GM19452 (cell line): ENCODE results near the gene HK3.

Experiments used
- ATAC-seq: cut with Tn5 transposase; IDR thresholded peaks from one replicate; pipeline ENCODE4 v1.9.1; 2021; ENCODE audit not compliant: unreplicated experiment

HK3 gene

DNA sequence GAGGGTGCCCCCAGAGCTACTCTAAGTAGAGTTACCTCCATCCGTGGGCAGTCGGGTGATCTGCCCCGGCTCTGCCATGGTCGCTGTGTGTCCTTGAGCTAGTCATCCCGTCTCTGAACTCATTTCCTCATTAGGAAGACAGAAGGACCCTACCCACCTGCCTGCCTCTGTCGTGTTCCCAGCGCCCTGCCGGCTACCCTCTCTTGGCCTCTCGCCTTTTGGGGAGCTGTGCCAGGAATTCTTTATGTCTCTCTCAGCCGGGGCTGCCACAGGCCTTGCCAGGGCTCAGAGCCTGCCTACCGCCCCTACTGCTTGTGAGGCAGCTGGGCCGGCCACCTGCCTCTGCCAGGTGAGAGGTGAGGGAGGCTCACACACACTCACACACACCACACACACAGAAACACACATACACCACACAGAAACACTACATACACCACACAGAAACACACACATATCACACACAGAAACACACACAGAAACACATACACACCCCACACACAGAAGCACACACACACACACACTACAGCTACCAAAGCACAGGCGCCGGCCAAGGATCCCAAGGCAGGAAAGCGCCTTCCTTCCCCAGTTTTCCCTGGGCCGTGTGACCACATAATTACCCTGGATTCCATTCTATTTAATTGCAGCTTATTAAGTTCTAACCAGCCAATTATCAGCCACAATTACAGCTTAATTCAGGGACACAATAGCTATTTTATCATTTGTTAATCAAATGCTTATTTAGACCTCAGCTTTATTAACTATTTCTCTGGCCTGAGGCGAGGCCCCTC, 47.1 kb downstream of the HK3 start:
- no peak for ATAC-seq

GRCh38 chr5:176851380-176851779, 47.8 kb downstream of the HK3 start:
- no peak for ATAC-seq

DNA sequence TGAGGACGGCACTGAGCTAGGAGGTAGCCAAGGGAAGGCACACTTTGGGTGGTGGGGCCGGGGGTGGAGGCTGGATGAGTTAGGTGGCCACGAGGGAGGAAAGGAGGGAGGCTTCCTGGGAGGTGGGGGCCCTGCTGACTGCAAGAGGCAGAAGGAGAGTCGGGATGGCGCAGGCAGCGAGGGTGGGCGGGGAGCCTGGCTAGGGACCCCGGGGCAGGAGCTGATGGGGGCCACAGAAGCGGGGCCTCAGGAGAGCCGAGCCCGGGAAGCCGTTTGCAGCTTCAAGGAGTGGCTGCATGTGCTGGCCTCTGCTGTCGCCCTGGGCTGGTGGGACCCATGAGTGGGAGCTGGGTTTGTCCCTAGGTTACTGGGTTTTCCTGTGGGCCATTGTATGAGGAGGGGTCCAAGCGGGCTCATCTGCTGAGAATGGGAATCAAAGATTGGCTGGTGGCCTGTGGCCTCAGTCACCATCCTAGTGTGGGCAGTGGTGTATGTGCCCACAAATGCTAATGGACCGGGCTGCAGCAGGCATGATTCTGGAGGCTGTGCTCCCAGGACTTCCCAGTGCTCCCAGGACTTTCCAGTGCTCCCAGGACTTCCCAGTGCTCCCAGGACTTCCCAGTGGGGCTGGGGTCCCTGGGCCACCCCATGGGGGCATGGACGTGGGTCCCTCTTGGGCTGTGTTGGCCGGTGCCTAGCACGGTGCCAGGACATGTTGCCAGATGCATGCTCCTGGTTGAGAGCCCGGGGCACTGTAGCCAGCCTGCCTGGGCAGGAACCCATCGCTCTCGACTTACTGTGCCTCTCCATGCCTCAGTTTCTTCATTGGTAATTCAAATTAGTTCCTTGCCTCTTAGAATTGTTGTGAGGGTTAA, 48.5 kb downstream of the HK3 start:
- no peak for ATAC-seq

DNA sequence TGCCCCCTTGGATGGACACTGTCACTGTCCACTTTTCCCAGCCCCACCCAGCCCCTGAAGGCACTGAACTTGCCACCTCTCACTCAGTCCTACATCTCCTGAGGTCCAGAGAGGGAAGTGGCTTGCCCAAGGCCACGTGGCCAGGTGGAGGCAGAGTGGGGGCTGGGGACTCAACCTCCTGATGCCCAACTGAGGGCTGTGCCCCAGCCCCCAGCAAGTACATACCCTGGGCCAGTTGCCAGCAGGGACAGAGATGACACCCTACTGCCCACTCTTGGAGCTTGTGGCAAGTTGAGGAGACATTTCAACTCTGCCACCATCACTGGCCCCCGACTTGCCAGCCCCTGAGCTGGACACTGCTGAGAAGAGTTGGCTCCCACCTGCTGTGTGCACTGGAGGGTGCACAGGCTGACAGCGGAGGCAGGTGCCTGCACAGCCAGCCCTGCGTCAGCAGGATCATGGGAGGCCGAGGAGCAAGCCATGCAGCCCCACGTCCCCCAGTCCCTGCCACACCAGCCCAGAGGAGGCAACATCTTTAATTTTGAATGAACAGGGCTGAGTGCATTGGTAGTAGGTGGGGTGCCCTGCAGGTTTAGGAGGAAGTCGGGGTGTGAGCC, 49.4 kb downstream of the HK3 start:
- ATAC-seq: no peak

DNA sequence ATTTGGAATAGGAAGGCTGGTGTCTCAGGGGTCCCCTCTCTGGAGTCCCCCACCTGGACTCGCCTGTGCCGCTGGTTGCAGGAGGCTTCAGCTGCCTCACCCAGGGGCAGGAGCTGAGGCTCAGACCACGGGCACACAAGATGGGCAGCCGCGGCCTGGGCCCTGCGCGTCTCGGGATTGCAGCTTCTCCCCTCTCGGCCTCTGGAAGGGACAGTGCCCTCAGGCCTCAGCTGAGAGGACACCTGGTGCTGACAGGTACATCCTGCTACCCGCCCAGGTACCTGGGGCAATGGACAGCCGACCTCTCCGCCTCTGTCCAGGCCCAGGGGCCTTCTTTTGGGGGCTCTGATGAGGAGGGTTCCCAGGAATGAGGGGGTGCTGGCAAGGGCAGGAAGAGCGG, 50.5 kb downstream of the HK3 start:
- no peak for ATAC-seq

GRCh38 chr5:176847726-176848290, 51.3 kb downstream of the HK3 start:
- no peak for ATAC-seq

GRCh38 chr5:176847148-176847547, 52.0 kb downstream of the HK3 start:
- no peak for ATAC-seq

GRCh38 chr5:176846335-176847140, 52.6 kb downstream of the HK3 start:
- no peak for ATAC-seq

GRCh38 chr5:176845392-176845713, 53.8 kb downstream of the HK3 start:
- ATAC-seq: no peak

DNA sequence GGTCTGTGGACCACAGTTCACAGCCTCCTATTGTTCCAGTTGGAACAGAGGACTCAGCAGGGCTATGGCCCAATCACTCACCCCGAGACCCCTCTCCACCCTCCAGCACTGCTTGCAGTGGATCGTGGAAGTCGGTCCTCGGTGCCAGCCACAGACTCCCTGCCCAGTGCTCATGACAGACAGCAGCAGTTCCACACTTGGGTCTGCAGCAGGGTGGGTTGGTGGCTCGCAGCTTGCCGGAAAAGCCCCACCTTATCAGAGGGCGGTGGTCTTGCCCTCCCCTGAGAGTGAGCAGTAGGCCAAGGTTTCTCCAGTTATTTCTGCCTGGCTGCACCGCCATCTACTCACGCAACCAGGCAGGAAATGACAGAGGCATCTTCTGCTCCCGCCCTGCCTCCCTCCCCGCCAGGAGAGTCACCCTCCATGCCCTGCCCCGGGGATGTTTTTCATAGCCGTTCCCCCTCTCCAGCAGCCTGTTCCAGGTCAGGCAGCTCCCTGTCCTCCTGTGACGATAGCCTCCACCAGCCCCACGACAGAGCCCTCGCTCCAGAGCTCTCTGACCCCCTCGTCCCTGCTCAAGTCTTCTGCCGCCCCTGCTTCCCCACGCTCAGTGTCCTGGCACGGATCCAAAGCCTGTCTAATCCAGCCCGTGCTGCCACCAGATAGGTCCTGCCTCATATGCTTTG, 54.3 kb downstream of the HK3 start:
- no peak for ATAC-seq

DNA sequence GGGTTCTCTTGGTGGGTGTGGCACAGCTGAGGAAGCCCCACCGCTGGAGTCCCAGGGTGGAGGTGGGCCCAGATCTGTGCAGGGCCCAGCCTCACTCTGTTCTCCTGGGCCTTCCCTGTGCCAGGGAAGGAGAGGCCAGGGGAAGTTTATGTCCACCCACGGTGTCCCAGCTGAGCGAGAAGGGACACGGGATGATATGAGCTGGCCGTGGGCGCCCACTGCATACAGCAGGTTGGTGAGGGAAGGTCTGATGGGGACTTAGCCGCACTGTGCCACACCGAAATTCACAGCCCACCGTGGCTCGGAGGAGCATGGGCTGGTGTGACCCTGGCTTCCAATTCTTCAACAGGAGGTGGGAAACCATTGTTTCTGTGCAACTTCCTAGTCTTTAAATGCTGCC, 54.9 kb downstream of the HK3 start:
- no peak for ATAC-seq

GRCh38 chr5:176843673-176844072, 55.5 kb downstream of the HK3 start:
- no peak for ATAC-seq

GRCh38 chr5:176837707-176838115, 61.4 kb downstream of the HK3 start:
- ATAC-seq: no peak

- ATAC-seq: no peak
Measured at GRCh38 chr5:176836811-176837706, 62.1 kb downstream of the HK3 start.

GRCh38 chr5:176835918-176836317, 63.2 kb downstream of the HK3 start:
- ATAC-seq: no peak

- ATAC-seq: no peak
Measured at GRCh38 chr5:176833286-176833685, 65.9 kb downstream of the HK3 start.

- ATAC-seq: no peak
Measured at GRCh38 chr5:176832162-176832561, 67.0 kb downstream of the HK3 start.

GRCh38 chr5:176831425-176831824, 67.7 kb downstream of the HK3 start:
- no peak for ATAC-seq

- ATAC-seq: no peak
Measured at GRCh38 chr5:176830995-176831423, 68.1 kb downstream of the HK3 start.
